ENCODE data around the gene NACAD.

The NACAD gene

GRCh38 chr7:45055016-45055415, 33.8 kb downstream of the NACAD start (continued):
- no peak for TF ChIP-seq PRDM10 (tag by site-specific recombination; IDR thresholded peaks at IDR 0.05)
- no peak for TF ChIP-seq GLIS2 (tag by site-specific recombination; IDR thresholded peaks at IDR 0.05)
- TF ChIP-seq ZFP69B (tag by site-specific recombination; IDR thresholded peaks at IDR 0.05) = no peak
- no peak for TF ChIP-seq ZNF530 (tag by site-specific recombination; IDR thresholded peaks at IDR 0.05; ENCODE audit: low read depth)

- Histone ChIP-seq H3K9me3 (ENCODE audit: control insufficient read depth, insufficient read depth, low read depth, low read length) (no peaks in the 10 kb centered on the region), H3K36me3 (ENCODE audit: control insufficient read depth in 2 of 2, insufficient read depth in 1 of 2, low read length in 2 of 2) (peaks cover 0 to 3% of the 10 kb centered on the region in 2 experiments; a peak in 1 of 3 replicates), H3K4me1 (ENCODE audit: control insufficient read depth, insufficient read depth, low read length) (no peaks in the 10 kb centered on the region), H3K27ac (ENCODE audit: extremely low read depth, low read depth, low read length) (no peak overlapping the region), H3K4me3 (ENCODE audit: low read depth, low read length) (no peak overlapping the region)
- CTCF ChIA-PET = interaction anchor here (0.6 to 1.6 kb wide), 2 partner anchors 15 to 108 kb away, joined by 3 read pairs; no protein-coding TSS in a partner anchor
- POLR2A ChIA-PET = no interaction called here
- TF ChIP-seq ZNF366 (tag by site-specific recombination; conservative IDR thresholded peaks at IDR 0.05) (no peak), ZNF777 (tag by site-specific recombination; IDR thresholded peaks at IDR 0.05; ENCODE audit: borderline replicate concordance) (no peak), ZNF26 (tag by site-specific recombination; IDR thresholded peaks at IDR 0.05) (no peak), ZNF664 (tag by site-specific recombination; IDR thresholded peaks at IDR 0.05) (no peak), PBX3 (CRISPR knock-in tag; IDR thresholded peaks at IDR 0.05) (no peak), MEIS1 (CRISPR knock-in tag; IDR thresholded peaks at IDR 0.05; ENCODE audit: borderline replicate concordance) (no peak), ELK4 (IDR thresholded peaks at IDR 0.05; ENCODE audit: borderline replicate concordance, low read depth, low read length) (no peak), ZNF426 (tag by site-specific recombination; IDR thresholded peaks at IDR 0.05) (no peak), ZNF792 (tag by site-specific recombination; IDR thresholded peaks at IDR 0.05) (no peak), GLI4 (tag by site-specific recombination; IDR thresholded peaks at IDR 0.05) (no peak), SP3 (tag by site-specific recombination; IDR thresholded peaks at IDR 0.05) (no peak), ZNF48 (tag by site-specific recombination; IDR thresholded peaks at IDR 0.05) (no peak), ZNF146 (tag by site-specific recombination; IDR thresholded peaks at IDR 0.05) (no peak), ZNF132 (tag by site-specific recombination; IDR thresholded peaks at IDR 0.05; ENCODE audit: borderline replicate concordance) (no peak), ZNF416 (tag by site-specific recombination; IDR thresholded peaks at IDR 0.05) (no peak), TRIM28 (IDR thresholded peaks at IDR 0.05; ENCODE audit: borderline replicate concordance, low read length) (no peak), SCRT1 (tag by site-specific recombination; IDR thresholded peaks at IDR 0.05; ENCODE audit: borderline replicate concordance) (no peak), ZNF157 (tag by site-specific recombination; IDR thresholded peaks at IDR 0.05) (no peak), PRDM1 (tag by site-specific recombination; IDR thresholded peaks at IDR 0.05) (no peak)
Observed at GRCh38 chr7:45054442-45054841, 34.3 kb downstream of the NACAD start.

Measured in HEK293 (cell line).